SK-N-MC (cell line): ENCODE results near the gene PAX5.

ENCODE experiments used
- EZH2 ChIP-seq: fragments of 200-600 bp; sonication (generic); IDR thresholded peaks from one replicate; pipeline ENCODE4 v1.6.1; 2017; ENCODE audit warnings: antibody characterized with exemption
- FOXP2 ChIP-seq: optimal IDR thresholded peaks from 2 replicates; pipeline ENCODE3; 2011; ENCODE audit warnings: mild to moderate bottlenecking, moderate library complexity; ENCODE audit not compliant: insufficient read depth; ENCODE audit errors: extremely low read length, control extremely low read depth
- POLR2AphosphoS5 ChIP-seq: IDR thresholded peaks from 2 replicates; pipeline ENCODE4 v1.6.1; 2012; ENCODE audit warnings: mild to moderate bottlenecking, low read depth, low read length, borderline replicate concordance

DNA sequence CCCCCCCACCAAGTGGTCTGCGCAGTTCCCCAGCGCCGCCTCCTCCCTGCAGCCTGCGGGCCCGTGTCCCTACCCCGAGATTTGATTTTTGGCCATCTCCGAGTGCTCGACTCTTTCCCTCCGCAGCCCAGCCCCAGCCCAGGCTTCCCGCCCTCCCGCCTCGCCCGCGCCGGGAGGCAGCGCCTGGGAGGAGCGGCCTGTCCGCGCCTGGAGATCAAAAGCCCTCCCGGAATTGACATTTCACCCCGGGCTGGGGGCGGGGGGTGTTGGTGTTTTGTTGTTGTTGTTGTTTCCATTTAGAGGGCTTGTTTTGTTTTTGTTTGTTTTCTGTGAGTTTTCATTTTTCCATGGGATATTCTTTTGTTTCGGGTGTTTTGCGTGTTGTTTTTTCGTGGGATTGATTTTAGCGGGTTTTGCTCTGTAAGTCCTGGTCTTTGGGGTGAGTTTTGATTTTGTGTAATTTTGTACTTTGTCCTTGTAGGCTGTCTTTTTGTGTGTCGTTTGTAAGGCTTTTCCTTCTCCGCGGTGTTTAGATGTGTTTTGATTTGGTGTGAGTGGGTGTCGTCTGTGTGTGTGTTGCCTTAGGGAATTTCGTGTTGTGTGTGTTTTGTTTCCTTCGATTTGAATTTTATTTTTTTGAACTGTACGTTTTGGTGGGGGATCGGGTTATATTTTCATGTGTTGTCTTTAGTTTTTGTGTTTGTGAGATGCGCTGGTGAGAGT, 1.7 kb upstream of the PAX5 start:
- TF ChIP-seq POLR2AphosphoS5 = no peak
- no peak for TF ChIP-seq EZH2
- TF ChIP-seq FOXP2 = no peak
